SU-DHL-6 (cell line): ENCODE measurements around the gene CYP3A7.

Source experiments
- H2AFZ ChIP-seq: fragments of 200-600 bp; sonication (generic); 2 replicates; pipeline ENCODE4 v1.6.1; 2014; ENCODE audit warnings: low read depth, mild to moderate bottlenecking, moderate library complexity, mixed read lengths, antibody characterized with exemption, low read length; ENCODE audit not compliant: severe bottlenecking
- H3F3A ChIP-seq: fragments of 200-600 bp; shearing (Covaris generic); 2 replicates; pipeline ENCODE4 v1.6.0; 2016; ENCODE audit warnings: antibody characterized with exemption, mild to moderate bottlenecking; ENCODE audit not compliant: insufficient read depth
- H3K27ac ChIP-seq: fragments of 200-600 bp; sonication (generic); 2 replicates; pipeline ENCODE4 v1.5.1; 2016; ENCODE audit warnings: low read depth, mild to moderate bottlenecking, low read length, moderate library complexity, mixed read lengths
- H3K27me3 ChIP-seq: fragments of 200-600 bp; sonication (generic), shearing (Covaris generic); 2 replicates; pipeline ENCODE4 v1.6.0; 2014; ENCODE audit warnings: mild to moderate bottlenecking, low read length
- H3K36me3 ChIP-seq: fragments of 200-600 bp; sonication (generic); 2 replicates; pipeline ENCODE4 v1.6.1; 2014; ENCODE audit warnings: mild to moderate bottlenecking, low read length, mixed read lengths
- H3K4me2 ChIP-seq: fragments of 300-600, 200-600 bp; shearing (Covaris generic), sonication (generic); 2 replicates; pipeline ENCODE4 v1.6.0; 2014; ENCODE audit warnings: low read length, low read depth, mild to moderate bottlenecking; ENCODE audit not compliant: poor library complexity, severe bottlenecking
- H3K4me3 ChIP-seq: fragments of 200-600 bp; sonication (generic); 2 replicates; pipeline ENCODE4 v1.5.1; 2014; ENCODE audit warnings: antibody characterized with exemption, low read length, mild to moderate bottlenecking, mixed read lengths; ENCODE audit not compliant: insufficient read depth, poor library complexity, severe bottlenecking
- H3K79me2 ChIP-seq: fragments of 200-600 bp; sonication (generic); 2 replicates; pipeline ENCODE4 v1.6.1; 2014; ENCODE audit warnings: mild to moderate bottlenecking, low read length, moderate library complexity; ENCODE audit not compliant: insufficient read depth
- H3K9ac ChIP-seq: fragments of 200-600 bp; sonication (generic); 2 replicates; pipeline ENCODE4 v1.7.0; 2014; ENCODE audit warnings: mild to moderate bottlenecking, low read length
- H3K9me2 ChIP-seq: fragments of 200-600 bp; sonication (generic); replicated peaks from 2 replicates; pipeline ENCODE4 v1.6.1; 2014; ENCODE audit warnings: low read length; ENCODE audit not compliant: insufficient read depth
- H3K9me3 ChIP-seq: fragments of 200-600 bp; sonication (generic); 2 replicates; pipeline ENCODE4 v1.6.1; 2014; ENCODE audit warnings: low read length, mixed read lengths; ENCODE audit not compliant: insufficient read depth
- H4K20me1 ChIP-seq: fragments of 200-600 bp; sonication (generic); 2 replicates; pipeline ENCODE4 v1.6.1; 2014; ENCODE audit warnings: low read depth, mild to moderate bottlenecking, antibody characterized with exemption, low read length, moderate library complexity, mixed read lengths
- EZH2phosphoT487 ChIP-seq: fragments of 200-600 bp; sonication (generic), shearing (Covaris generic); conservative IDR thresholded peaks from 2 replicates; pipeline ENCODE4 v1.6.1; 2018; ENCODE audit warnings: mild to moderate bottlenecking, antibody characterized with exemption, low read length, moderate library complexity, mixed read lengths
- TF ChIP-seq, protein P1 (sequence below): fragments of 200-600 bp; sonication (generic); IDR thresholded peaks from one replicate; pipeline ENCODE4 v1.5.1; 2017; ENCODE audit warnings: antibody characterized with exemption, mild to moderate bottlenecking, low read length, moderate library complexity; ENCODE audit not compliant: insufficient read depth, poor library complexity, severe bottlenecking

CYP3A7 gene

GRCh38 chr7:99734987-99735386, at the start of gene CYP3A7:
TSS of gene CYP3A7 (minus strand) at chr7:99735196. CDS start at chr7:99735093, 103 bp downstream.
- no peak within 1 kb of the TSS for H3K4me2 ChIP-seq
- H3K36me3 ChIP-seq, result no peaks in the 10 kb centered on the region
- no peak within 1 kb of the TSS for H3K4me3 ChIP-seq
- H3K9me2 ChIP-seq, result no peaks in the 10 kb centered on the region
- no peak within 1 kb of the TSS for H2AFZ ChIP-seq
- H3K9me3 ChIP-seq, result no peaks in the 10 kb centered on the region
- TF ChIP-seq EZH2phosphoT487, result no peak
- TF ChIP-seq, protein P1, sequence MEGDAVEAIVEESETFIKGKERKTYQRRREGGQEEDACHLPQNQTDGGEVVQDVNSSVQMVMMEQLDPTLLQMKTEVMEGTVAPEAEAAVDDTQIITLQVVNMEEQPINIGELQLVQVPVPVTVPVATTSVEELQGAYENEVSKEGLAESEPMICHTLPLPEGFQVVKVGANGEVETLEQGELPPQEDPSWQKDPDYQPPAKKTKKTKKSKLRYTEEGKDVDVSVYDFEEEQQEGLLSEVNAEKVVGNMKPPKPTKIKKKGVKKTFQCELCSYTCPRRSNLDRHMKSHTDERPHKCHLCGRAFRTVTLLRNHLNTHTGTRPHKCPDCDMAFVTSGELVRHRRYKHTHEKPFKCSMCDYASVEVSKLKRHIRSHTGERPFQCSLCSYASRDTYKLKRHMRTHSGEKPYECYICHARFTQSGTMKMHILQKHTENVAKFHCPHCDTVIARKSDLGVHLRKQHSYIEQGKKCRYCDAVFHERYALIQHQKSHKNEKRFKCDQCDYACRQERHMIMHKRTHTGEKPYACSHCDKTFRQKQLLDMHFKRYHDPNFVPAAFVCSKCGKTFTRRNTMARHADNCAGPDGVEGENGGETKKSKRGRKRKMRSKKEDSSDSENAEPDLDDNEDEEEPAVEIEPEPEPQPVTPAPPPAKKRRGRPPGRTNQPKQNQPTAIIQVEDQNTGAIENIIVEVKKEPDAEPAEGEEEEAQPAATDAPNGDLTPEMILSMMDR, result no peak
- no peaks in the 10 kb centered on the region for H3K27me3 ChIP-seq
- no peaks in the 10 kb centered on the region for H4K20me1 ChIP-seq
- H3F3A ChIP-seq, result no peaks in the 10 kb centered on the region
- H3K27ac ChIP-seq, result no peak within 1 kb of the TSS
- H3K9ac ChIP-seq, result no peak within 1 kb of the TSS
- H3K79me2 ChIP-seq, result no peaks in the 10 kb centered on the region

DNA sequence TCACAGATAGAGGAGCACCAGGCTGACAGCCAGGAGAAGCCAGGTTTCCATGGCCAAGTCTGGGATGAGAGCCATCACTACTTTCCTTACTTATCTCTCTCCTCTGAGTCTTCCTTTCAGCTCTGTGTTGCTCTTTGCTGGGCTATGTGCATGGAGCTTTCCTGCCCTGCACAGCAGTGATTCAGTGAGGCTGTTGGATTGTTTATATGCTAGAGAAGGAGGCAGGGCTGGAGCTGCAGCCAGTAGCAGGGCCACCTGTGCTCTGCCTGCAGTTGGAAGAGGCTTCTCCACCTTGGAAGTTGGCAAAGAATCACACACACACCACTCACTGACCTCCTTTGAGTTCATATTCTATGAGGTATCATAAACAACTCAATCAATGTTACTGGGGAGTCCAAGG, 49.0 kb upstream of the CYP3A7 start, which contains the start of gene CYP3A4:
Gene CYP3A4 (minus strand): TSS at position 178 of the 400 bp plus-strand sequence. CDS start 103 bp downstream, at position 75.
- H3K9me2 ChIP-seq, result no peaks in the 10 kb centered on the region
- H3K27ac ChIP-seq, result no peak within 1 kb of the TSS
- no peak within 1 kb of the TSS for H3K9ac ChIP-seq
- H4K20me1 ChIP-seq, result no peaks in the 10 kb centered on the region
- no peaks in the 10 kb centered on the region for H3K79me2 ChIP-seq
- no peak within 1 kb of the TSS for H3K4me3 ChIP-seq
- no peaks in the 10 kb centered on the region for H3F3A ChIP-seq
- no peak for TF ChIP-seq EZH2phosphoT487
- TF ChIP-seq, protein P1, result no peak
- no peaks in the 10 kb centered on the region for H3K36me3 ChIP-seq
- H3K9me3 ChIP-seq, result no peaks in the 10 kb centered on the region
- H3K27me3 ChIP-seq, result no peaks in the 10 kb centered on the region
- H3K4me2 ChIP-seq, result no peak within 1 kb of the TSS
- H2AFZ ChIP-seq, result no peak within 1 kb of the TSS

DNA sequence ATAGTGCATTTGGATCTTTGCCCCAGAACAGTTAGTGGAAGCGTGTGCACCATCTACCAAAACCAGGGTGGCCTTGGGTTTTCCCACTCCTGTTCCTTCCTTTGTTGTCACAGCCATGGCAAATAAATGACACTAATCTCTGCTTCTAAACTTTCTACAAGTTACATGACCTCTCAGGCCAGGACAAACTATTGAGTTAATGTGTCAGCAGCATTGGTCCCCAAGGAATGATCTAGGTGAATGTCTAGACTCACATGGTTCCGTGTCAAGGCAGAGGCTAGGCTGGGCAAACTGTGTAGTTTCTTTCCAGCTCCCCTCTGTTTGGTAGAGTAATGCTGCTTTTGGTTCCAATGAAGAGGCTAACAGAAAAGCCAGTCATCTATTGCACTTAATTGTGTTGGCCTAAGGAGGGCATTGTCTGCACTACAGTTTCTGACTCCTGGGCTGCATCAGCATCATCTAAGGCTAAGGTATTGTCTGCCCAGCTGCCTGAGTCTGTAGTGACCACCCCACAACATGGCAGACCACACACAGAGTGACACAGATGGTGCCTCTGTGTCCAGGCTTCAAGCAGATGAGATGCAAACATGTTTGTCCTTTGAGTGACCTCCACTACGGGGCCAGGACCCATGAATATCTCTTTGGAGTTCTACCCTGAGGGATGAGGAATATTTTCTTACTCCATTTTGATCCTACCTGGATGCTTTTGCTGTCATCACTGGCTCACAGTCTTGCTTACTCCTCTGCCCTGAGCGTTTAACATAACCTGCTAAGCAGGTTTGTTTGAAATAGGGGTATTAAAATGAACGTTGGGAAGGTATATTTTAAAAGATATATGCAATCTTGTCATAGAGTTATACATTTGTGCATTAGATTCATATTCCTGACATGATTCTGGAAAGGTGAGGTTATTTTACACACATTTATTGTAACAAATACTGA, 47.3 kb upstream of the CYP3A7 start:
- Histone ChIP-seq H2AFZ (no peak overlapping the region), H3K9me2 (no peaks in the 10 kb centered on the region), H3K9me3 (no peaks in the 10 kb centered on the region), H3K9ac (no peak overlapping the region), H3F3A (no peaks in the 10 kb centered on the region), H3K4me2 (no peak overlapping the region), H3K36me3 (no peaks in the 10 kb centered on the region), H3K4me3 (no peak overlapping the region), H4K20me1 (no peaks in the 10 kb centered on the region), H3K79me2 (no peaks in the 10 kb centered on the region), H3K27ac (no peak overlapping the region), H3K27me3 (no peaks in the 10 kb centered on the region)
- TF ChIP-seq, protein P1, result no peak
- no peak for TF ChIP-seq EZH2phosphoT487
